Measurements from ENCODE around the gene SPATS2L. TPM values are rescaled to one million over a fixed set of nuclear protein-coding genes. Genes with fewer than 3 reads are reported as not detected.

Gene SPATS2L
- total RNA-seq, 1 donor from 2014 or later, result 97.8 TPM

DNA sequence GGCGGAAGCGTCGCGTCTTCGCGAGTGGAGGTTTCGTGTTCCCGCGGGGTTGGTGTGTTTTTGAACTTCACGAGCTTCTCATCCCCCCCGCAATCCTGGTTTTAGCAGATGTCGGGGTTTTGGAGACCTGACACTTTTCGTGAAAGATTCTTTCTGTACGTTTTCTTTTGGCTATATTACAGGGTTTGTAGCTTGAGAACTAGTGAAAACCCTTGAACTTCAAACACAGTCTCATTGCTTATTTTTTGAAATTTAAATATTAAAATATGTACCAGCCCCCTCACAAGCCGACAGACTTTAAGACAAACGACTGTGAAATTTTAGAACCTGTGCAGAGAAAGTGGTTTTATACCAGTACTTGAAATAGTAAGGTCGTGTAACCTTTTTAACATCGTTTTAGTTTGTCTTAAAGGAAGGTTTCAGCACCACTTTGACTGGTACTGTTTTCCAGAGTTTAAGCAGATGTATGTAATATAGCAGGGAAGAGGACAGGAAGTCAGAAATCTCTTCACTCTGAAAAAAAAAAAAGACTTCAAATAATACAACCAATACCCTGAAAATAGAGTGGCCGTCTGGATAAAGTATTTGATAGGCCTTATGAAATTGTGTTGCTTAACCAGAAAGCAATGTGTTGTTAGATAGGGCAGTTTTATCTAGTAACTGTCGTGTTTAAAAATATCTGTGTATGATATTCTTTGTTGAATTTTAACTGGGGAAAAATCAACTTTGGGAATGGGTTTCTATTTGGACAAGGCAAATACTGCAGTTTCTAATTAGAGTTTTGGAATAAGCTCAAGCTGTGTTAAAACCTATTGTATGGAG, 1.4 kb downstream of the SPATS2L start:
- H3K4me3 Mint-ChIP-seq, result peak overlapping the region; percentile 90
- H3K27me3 Mint-ChIP-seq, result no peaks in the 10 kb centered on the region
- H3K9me3 Mint-ChIP-seq, result peaks cover 6% of the 10 kb centered on the region
- peaks cover 5% of the 10 kb centered on the region for H3K36me3 Mint-ChIP-seq
- DNase-seq (ENCODE audit: extremely low spot score, unreplicated experiment), result no peak
- peaks cover 40% of the 10 kb centered on the region for H3K4me1 Mint-ChIP-seq (ENCODE audit: unreplicated experiment)
- H3K27ac Mint-ChIP-seq, result peak overlapping the region; percentile 90
- TF ChIP-seq CTCF (conservative IDR thresholded peaks at IDR 0.05), result no peak

DNA sequence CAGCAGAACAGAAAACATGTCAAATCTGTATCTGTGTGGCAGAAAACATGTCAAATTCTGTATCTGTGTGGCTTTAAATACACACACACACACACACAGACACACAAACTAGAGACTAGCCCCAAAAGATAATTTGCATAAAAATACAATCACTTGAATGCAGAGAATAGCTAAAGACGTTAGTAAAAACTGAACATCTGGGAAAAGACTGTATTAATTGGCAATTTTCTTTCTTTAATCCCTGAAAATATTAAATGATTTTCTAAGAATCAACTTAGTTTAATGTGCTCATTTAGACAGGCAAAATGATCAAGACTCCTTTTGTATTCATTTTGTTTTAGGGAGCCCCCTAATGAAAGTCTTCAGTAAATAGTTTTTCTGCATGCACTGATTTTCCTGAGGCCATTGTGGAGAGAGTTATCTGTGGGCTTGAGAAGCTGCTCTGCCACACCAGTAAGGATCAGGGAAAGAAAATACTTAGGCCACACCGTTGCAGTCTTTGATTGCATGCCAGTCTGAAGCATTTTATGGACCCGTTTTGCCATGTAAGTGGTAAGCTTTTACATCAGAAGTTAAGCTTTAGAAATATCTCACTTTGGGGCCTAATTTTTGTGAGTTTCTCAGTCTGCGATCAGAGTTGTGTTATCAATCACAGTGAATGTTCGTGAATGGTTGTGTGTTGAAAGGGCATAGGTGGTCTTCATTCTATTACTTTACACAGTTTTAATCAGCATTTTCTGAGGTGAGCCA, 2.2 kb downstream of the SPATS2L start:
- H3K27ac Mint-ChIP-seq, result peak overlapping the region; percentile 90
- peak overlapping the region; percentile 90 for H3K4me3 Mint-ChIP-seq

DNA sequence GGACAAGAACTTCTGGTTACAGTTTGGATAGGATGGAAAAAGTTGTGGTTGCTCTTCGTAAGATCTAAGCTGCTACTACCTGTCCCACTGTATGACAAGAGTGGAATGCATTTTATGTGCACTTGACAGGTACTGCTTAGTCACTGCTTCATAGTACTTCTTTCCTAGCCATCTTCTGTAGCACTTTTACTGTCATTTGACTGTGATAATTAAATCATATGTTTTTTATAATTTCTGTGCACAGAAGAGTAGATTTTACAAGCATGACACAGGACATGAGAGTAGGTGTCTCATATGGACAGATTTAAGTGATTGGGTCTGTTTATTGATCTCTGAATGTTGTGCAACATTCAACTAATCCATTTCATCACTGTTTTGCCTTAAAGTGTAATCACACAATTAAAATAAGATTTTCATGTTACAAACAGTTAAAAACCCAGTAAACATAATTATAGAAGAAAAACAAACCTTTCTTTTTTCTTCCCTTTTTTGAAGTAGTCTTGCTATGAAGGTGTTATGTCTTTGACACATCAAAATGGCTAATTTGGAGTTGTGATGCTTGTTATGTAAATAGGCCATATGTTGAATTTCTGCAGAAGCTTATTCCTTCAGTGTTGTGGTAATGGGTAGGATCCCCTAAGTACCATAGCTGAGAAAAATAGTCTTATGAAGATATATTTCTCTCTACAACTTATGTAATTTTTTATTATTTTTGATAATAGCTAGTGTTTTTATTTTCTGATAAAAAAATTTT, 3.0 kb downstream of the SPATS2L start:
- Mint-ChIP-seq H3K27me3 (no peaks in the 10 kb centered on the region), H3K27ac (peak overlapping the region; percentile 90), H3K9me3 (peaks cover 6% of the 10 kb centered on the region), H3K4me1 (ENCODE audit: unreplicated experiment) (peaks cover 47% of the 10 kb centered on the region), H3K36me3 (peaks cover 13% of the 10 kb centered on the region), H3K4me3 (peak overlapping the region; percentile 90)
- no peak for DNase-seq (ENCODE audit: extremely low spot score, unreplicated experiment)
- no peak for TF ChIP-seq CTCF (conservative IDR thresholded peaks at IDR 0.05)

More for the DNA sequence above, 2.2 kb downstream of the SPATS2L start:
- peaks cover 6% of the 10 kb centered on the region for H3K9me3 Mint-ChIP-seq
- H3K36me3 Mint-ChIP-seq, result peaks cover 9% of the 10 kb centered on the region
- DNase-seq (ENCODE audit: extremely low spot score, unreplicated experiment), result no peak
- peaks cover 39% of the 10 kb centered on the region for H3K4me1 Mint-ChIP-seq (ENCODE audit: unreplicated experiment)
- no peaks in the 10 kb centered on the region for H3K27me3 Mint-ChIP-seq
- TF ChIP-seq CTCF (conservative IDR thresholded peaks at IDR 0.05), result no peak

DNA sequence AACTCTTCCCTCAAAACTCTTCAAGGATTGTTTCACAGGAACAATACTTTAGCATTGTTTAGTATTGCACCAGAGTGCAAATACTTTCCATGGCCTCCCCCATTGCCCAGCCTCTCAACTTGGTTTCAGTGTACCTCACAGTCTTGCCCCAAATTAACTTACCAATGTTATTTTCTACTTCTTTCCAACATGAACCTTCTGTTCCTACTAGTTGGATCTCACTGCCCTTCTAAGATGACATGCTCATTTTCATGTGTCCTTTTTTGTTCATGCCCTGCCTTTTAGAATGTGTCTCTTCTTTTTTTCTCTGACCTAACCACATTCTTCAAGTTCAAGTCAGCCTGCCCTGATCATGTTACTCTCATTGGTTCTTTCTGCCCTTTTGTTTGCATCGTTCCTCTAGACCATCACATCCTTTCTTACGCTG, 4.1 kb downstream of the SPATS2L start:
- H3K27me3 Mint-ChIP-seq, result no peaks in the 10 kb centered on the region
- TF ChIP-seq CTCF (conservative IDR thresholded peaks at IDR 0.05), result no peak
- peak overlapping the region; percentile 79 for H3K27ac Mint-ChIP-seq
- peaks cover 13% of the 10 kb centered on the region for H3K36me3 Mint-ChIP-seq
- no peak for DNase-seq (ENCODE audit: extremely low spot score, unreplicated experiment)
- peaks cover 47% of the 10 kb centered on the region for H3K4me1 Mint-ChIP-seq (ENCODE audit: unreplicated experiment)
- H3K9me3 Mint-ChIP-seq, result peaks cover 6% of the 10 kb centered on the region
- H3K4me3 Mint-ChIP-seq, result peak overlapping the region; percentile 66

DNA sequence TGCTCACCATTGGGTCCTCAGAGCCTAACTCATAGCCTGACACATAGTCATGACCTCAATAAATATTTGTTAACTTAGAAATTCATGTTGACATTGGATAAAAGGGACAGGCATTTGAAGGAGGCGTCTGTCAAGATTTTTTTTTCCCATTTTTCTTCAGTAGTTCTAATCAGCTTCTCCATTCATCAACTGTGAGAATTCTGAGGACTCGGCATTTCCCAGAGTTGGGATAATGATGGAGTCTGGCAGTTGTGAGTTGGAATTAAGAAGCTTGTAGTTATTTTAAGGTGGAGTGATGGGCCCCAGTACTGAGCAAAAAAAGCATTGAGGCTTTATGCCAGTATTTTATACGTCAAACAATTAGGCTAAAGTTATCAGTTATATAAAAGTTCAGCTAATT, 4.6 kb downstream of the SPATS2L start:
- Mint-ChIP-seq H3K4me1 (ENCODE audit: unreplicated experiment) (peaks cover 50% of the 10 kb centered on the region), H3K9me3 (peaks cover 6% of the 10 kb centered on the region), H3K36me3 (peaks cover 13% of the 10 kb centered on the region), H3K27ac (peak overlapping the region; percentile 79), H3K27me3 (no peaks in the 10 kb centered on the region), H3K4me3 (peak overlapping the region; percentile 66)
- TF ChIP-seq CTCF (conservative IDR thresholded peaks at IDR 0.05), result no peak
- no peak for DNase-seq (ENCODE audit: extremely low spot score, unreplicated experiment)
